Hypothalamus (tissue), 51 donors: Measurements from ENCODE around the gene TRIM39.

Source experiments
- DNase-seq, 51 donors: peaks; one replicate each; lab custom pipeline; 2025; lab: John Stamatoyannopoulos, UW

The TRIM39 gene

DNA sequence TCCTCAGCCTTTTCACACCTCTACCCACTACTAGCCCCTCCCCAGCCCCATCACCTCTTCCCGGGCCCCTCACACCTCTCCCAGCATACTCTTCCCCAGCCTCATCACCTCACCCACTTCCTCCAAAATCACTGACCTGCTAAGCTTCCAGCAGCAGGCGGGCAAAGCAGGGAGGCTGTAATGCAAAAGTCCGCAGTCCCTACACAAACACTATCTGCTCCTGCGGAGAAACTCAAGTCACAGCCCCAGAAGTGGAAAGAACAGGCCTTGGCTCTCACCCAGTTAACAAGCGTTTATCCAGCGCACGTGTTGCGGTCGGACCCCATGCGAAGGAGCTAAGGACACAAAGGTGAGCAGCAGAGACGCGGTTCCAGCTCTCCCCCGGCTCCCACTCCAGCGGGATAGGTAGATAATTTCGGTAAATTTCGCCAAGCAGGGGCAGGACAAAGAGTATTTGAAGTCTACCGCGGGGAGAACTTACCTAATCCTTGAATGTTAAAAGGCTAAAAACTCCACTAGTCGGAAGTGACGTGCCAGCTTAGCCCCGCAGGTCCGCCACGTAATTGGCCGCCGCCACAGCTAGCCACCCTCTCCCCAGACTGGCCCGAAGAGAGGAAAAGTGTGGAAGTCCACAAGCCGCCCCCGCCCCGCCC lies 728 bp upstream of the TRIM39 start:
- DNase-seq: peak in 40 of 51 donors; percentile 4 to 96 (median 78)

DNA sequence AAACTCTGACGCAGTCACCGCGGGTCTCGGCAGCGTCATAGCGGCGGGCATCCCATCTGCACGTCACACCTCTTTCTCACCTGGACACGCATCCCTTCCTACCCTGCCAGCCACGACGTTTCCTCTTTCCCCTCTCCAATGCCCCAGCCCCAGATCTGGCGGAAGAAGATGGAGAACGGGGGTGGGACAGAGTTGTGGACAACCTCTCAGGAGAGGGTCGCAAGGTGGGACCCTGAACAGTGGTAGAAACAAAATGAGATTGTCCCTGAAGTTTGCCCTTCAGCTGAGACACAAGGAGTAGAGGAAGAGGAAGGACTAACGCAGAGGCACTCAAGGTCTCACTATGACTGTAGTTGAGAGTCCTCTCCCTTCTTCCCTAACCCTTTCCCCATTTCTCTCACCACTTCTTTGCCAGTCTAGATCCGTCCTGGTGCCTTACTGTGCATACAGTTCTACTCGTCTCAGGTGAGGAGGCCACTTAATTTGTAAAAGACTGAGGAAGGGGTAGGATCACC lies 562 bp downstream of the TRIM39 start:
- peak in 1 of 51 donors; percentile 66 for DNase-seq

DNA sequence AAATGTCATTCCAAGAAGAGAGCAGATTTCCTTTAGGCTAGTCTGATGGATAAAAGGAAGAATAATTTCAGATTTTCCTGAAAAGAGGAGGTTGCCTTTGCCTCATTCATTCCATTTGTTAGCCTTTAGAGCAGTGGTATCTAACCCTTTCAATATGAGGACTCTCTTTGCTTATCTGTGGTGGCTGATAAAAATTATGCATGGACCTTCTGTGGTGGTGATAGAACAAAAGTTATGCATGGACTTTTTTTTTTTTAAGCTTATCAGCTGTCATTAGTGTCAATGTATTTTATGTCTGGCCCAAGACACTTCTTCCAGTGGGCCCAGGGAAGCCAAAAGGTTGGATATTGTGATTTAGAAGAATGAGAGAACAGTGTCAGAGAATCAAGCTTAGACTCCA lies 1.7 kb downstream of the TRIM39 start:
- DNase-seq: no peak

DNA sequence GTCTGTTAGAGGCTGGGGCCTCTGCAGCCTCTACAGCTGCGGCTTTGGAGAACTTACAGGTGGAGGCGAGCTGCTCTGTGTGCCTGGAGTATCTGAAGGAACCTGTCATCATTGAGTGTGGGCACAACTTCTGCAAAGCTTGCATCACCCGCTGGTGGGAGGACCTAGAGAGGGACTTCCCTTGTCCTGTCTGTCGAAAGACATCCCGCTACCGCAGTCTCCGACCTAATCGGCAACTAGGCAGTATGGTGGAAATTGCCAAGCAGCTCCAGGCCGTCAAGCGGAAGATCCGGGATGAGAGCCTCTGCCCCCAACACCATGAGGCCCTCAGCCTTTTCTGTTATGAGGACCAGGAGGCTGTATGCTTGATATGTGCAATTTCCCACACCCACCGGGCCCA lies 2.6 kb downstream of the TRIM39 start:
- DNase-seq: no peak

DNA sequence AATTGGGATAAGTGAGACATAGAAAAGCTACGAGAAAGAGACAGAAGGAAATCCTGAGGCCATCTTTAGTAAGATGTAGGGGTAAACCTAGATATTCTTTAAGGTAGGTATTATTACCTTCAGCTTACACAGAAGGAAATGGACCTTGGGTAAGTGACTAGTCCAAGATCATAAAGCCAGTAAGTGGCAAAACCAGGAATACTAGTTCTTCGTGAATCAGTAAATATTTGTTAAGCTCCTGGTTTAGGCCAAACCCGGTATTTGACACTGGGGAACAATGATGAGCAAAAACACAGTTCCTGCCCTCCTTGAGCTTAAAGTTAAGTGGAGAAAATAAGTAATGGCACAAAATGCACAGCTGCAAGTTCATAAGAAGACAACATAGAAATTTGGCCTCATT lies 5.3 kb downstream of the TRIM39 start:
- no peak for DNase-seq

DNA sequence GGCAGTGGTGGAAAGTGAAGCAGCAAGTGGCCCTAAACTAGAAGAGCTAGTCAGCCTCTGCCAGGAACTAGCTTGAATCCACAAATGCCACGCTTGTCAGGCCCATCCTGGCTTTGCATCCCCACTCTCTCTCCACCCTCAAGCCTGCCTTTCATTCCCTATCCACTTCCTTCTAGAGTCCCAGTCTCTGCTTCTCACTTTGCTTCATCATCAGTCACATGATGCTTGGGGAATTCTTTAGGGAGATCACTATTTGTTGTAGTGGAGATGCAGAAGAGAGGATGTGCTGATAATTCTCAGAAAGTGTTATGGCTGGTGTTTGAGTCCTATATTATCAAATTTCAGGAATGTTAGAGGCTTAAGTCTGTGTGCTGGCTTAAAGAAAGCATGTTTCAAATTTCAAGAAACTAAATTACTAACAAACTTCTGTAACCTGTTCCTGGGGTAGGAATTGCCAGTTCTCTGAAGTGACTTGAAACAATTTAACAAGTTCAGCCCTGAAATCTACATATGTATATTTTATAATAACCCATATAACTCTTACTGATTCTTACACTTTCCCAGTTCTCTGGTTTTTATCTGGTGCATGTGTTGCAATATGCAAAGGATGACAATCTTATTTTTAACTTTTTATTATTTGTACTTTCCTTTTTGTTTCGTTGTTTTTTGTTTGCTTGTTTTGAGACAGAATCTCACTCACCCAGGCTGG lies 7.5 kb downstream of the TRIM39 start:
- DNase-seq: no peak

DNA sequence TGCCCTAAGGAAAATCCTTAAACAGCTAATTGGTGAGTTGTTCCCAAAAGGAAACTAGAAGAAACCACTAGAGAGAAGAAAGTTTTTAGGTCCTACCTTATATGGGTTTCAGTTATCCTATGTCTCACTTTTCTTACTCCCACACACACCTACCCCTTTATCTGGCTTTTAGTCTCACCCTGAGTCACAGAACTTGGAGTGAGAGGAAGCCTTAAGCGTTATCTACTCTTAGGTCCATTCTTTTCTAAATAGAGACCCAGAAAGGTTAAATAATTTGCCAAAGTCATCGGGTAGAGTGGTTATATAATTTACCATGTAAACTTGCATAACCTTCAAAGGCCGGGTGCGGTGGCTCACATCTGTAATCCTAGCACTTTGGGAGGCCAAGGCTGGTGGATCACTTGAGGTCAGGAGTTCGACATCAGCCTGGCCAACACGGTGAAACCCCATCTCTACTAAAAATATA lies 13.9 kb downstream of the TRIM39 start:
- DNase-seq: no peak

DNA sequence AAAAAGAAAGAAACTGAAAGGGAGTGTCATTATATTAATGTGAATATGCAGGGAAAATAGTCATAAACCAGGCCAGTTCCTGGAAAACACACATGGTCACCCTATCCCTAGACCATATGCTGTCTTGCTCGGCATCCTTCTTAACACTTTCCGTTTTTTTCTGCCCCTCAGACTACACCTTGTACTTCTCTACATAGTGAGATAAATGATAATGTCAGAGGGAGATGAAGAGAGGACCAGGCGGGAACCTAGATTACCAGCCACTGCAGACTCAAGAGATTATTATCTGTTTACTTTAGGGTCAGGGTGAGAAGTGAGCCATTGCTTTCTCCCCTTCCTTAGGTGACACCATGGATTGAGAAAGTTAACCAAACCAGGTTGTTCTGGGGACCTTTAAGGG lies 14.5 kb downstream of the TRIM39 start:
- no peak for DNase-seq

DNA sequence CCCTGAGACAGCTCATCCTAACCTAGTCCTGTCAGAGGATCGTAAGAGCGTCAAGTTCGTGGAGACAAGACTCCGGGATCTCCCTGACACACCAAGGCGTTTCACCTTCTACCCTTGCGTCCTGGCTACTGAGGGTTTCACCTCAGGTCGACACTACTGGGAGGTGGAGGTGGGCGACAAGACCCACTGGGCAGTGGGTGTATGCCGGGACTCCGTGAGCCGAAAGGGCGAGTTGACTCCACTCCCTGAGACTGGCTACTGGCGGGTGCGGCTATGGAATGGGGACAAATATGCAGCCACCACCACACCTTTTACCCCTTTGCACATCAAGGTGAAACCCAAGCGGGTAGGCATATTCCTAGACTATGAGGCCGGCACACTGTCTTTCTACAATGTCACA lies 15.0 kb downstream of the TRIM39 start:
- no peak for DNase-seq

DNA sequence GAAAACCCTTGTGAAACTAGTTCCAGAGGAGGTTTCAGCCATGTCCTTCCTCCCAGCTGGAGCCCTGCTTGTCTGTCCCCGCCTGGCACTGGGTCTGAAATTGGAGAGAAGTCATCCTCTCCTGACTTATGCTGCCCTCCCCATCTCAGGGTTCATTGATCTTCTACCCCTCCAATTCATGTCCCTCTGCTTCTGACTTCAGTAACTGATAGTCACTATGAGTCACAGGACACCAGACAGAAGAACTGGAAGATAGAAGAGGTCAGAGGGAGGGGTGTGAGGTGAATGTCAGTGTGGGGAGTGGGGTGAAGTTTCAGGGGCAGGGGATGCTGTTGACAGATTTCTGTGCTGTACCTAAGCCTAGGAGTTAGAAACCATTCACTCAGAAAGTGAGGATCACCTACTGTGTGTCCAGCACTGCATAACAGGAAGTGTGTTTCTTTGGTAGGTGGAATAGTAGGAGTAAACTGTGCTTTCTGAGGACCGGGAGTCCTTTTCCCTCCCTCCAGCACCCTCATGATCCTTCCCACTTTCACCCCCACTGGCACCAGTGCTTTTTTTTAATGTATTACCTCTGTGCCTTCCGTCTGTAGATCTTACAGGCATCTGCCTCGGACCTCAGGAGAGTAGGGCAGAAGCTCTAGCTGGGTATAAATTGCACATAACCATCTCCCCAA lies 17.6 kb downstream of the TRIM39 start:
- no peak for DNase-seq

DNA sequence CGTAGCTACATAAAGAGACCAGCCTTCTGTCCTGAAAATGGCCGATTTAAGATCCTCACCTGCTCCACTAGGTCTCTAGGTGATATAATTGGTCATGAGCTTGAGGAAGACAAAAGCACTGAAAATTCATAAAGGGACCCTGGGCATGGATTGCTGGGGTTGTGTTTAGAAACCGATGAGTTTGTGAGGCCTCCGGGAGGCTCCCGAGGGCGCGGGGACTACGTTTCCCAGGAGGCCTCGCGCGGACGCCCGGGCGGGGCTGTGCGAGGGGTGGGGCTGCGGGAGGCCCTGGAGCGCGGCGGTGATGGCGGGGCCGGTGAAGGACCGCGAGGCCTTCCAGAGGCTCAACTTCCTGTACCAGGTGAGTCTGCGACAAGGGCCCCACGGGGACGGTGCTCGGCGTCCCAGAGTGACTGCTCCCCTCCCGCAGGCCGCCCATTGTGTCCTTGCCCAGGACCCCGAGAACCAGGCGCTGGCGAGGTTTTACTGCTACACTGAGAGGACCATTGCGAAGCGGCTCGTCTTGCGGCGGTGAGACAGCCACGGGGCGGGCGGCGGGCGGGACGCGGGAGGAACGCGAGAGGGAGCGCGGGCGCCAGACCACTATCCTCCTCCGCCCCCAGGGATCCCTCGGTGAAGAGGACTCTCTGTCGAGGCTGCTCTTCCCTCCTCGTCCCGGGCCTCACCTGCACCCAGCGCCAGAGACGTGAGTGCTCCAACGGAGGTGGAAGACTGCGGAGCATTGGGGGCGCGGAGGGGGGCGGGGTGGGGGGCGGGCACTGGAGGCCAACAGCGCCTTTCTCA lies 18.3 kb downstream of the TRIM39 start, which contains the start of gene RPP21:
Gene RPP21, plus strand, starts transcription at position 289 of the 804 bp plus-strand sequence. Its CDS starts 16 bp downstream, at position 305.
- DNase-seq: peak in 50 of 51 donors; percentile 53 to 91 (median 76)

DNA sequence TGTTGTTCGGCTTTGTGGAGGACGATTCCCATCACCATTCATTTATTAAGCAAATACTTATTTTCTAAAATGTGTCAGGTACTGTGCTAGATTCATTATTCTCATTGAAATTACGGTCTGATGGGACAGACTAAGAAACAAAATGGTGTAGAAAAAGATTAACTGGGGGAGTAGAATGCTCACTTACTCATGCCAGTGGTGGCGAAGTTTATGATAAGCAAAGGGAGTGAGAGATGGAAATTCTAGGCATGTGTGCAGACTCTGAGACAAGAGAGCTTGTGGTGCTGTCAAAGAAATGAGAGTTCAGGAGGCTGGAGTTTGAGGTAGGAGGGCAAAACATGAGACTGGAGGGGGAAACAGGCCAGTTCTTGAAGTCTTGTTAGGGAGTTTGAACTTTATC lies 19.1 kb downstream of the TRIM39 start:
- DNase-seq: no peak

DNA sequence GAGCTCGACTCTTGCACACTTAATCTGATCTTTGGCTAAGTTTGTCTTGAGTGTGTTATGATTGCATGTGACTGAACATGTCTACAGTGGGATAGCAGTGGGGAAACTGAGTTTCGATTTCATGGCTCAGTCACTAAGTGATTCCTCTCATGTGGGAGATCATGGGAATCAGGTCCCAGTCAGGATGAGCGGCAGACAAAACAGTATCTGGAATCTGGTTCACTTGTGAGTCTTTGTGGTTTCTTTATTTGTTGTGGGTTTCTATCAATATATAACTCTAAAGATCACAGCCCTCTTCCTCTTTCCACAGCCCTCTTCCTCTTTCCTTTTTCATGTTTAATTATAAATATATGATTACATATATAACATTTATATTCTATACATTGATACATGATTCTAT lies 22.2 kb downstream of the TRIM39 start:
- DNase-seq: no peak

DNA sequence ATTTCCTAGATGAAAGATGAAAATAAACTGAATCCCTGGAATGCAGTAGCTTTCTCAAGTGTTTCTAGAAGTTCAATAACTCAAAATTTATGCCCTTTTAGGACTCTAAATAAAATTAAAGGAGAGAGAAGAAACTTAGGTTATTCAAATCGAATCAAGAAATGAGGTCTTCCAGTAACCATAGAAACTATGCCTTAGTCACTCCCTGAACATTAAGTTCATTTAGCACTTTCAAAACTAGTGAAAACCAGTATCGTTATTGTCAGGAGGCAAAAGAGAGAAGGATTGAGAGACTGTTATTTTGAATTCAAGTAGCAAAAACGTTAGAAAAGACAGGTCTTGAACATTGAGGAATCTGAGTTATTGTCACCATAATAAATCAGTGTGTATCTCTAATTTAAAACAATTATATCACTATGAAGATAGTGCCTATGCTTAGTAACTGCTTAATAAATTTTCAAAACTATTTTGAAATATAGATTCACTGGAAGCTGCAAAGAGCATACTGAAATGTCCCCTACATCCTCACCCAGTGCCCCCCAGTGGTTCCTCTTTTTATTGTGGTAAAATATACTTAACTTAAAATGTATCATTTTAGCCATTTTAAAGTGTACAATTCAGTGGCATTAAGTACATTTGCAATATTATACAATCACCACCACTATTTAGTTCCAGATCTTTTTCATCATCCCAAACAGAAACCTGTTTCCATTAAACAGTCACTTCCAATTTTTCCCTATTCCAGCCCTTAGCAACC lies 22.9 kb downstream of the TRIM39 start:
- DNase-seq: no peak

DNA sequence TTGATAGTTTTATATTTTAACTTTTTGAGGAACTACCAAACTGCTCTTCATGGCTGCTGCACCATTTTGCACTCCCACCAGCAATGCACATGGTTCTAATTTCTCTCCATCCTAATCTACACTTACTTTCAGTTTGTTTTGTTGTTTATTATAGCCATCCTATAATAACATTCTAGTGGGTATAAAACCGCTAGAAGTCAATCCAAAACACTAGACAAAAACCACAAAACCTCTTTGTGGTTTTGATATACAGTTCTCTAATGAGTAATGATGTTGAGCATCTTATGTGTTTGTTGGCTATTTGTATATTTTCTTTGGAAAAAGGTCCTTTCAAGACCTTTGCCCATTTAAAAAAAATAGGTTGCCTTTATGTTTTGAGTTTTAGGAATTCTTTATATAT lies 23.8 kb downstream of the TRIM39 start:
- DNase-seq: no peak

DNA sequence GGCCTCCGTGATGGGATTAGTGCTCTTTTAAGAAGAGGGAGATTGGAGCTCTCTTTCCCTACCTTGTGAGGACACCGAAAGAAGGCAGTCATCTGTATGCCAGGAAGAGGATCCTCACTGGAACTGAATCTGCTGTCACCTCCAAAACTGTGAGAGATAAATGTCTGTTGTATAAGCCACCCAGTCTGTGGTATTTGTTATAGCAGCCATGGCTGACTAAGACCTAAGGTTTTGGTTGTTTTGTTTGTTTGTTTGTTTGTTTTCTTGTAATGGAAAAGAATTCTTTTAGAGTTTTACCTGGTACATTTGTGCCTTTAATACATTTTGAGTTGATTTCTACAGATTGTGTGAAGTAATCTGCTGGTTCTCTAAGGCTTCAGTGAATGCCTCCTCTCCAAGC lies 25.8 kb downstream of the TRIM39 start:
- no peak for DNase-seq

DNA sequence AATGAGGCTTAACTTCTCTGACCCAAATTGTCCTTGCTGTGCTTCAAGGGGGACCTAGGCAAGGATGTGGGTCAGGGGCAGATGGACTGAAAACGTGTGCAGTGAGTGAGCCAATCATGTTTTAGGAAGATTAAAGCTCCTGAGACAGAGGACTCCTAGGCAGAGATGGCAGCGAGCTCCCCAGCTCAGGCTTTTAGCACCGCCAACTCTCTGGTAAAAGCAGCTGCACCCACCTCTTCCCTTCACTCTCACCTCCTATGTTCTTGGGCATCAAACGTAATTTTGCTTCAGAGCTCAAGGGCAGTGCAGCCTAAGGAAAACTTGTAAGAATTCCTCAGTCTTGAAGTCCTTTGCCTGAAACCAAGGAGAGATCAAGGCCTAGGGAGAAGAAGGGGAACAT lies 28.6 kb downstream of the TRIM39 start:
- DNase-seq: no peak

DNA sequence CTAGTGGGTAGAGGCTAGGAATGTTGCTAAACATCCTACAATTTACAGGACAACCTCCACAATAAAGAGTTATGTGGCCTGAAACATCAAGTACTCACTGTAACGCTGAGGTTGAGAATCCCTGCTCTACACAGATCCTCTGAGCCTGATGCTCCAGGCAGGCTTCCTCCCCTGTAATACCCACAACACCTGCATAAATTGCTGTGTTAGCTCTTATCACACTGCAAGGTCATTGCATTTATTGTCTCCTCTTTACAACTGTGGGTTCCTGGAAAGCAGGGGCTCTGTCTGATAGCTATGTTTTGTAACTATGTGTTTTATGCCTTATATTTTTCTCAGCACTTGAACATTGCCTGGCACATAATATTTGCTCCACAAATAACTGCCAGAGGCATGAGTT lies 29.8 kb downstream of the TRIM39 start:
- no peak for DNase-seq

DNA sequence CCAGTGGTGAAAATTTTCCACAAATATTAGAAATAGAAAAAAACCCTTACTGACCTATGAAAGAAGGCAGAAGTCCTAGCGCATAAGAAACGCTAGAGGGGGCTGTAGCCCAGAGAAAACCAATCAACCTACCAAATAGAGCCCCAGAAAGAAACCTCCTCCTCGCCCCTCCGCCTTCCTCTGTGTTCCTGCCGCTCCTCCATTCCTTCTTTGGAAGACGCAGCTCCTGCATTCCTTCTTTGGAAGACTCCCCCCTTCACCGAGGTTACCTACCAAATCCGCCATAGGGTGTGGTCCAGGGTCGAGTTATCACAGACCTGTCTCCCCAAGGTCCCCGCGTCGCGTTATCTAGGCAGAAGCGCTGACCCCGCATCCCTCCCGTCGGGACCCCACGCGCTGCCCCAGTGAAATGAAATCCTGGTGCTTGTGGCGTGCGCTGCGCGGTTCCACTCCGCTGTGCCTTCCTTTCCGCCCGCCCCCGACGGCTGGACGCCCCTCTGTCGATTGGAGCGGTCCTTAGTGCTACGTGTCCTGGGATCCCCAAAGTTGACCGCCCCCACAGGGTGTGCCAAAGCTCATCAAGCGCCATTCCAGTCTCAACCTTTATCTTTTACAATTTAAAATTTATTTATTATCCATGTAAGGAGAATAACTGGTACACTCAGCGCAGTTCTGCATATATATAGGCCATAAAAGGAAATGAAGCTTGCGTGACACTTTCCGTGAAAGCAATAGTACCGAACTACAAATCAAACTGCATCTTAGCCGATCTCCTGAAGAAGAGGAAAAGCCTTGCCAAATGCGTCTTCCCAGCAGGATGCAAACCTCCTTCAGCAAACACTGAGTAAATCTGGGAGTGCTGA lies 31.2 kb downstream of the TRIM39 start:
- peak in 30 of 51 donors; percentile 2 to 66 (median 26) for DNase-seq
